IMR-90 (cell line): ENCODE data around the gene AWAT2.
A peak's percentile ranks its signal among the peaks of the same experiment; 100 is the strongest.

Experiments
- POLR2A ChIP-seq: IDR thresholded peaks from 2 replicates; pipeline ENCODE4 v1.6.1; 2012; ENCODE audit warnings: mild to moderate bottlenecking, low read depth, low read length
- RCOR1 ChIP-seq: IDR thresholded peaks from 2 replicates; pipeline ENCODE4 v1.6.1; 2012; ENCODE audit warnings: mild to moderate bottlenecking, low read length, improper control_type of control experiment; ENCODE audit not compliant: insufficient replicate concordance
- TF ChIP-seq, protein P1 (sequence below): fragments of 150-350 bp; IDR thresholded peaks from 2 replicates; pipeline ENCODE4 v1.6.1; 2017; ENCODE audit warnings: mild to moderate bottlenecking, antibody characterized with exemption, low read length, low read depth
- TF ChIP-seq, protein P2 (sequence below): conservative IDR thresholded peaks from 2 replicates; pipeline ENCODE4 v1.5.1; 2012; ENCODE audit warnings: mild to moderate bottlenecking, low read depth, low read length, improper control_type of control experiment

DNA sequence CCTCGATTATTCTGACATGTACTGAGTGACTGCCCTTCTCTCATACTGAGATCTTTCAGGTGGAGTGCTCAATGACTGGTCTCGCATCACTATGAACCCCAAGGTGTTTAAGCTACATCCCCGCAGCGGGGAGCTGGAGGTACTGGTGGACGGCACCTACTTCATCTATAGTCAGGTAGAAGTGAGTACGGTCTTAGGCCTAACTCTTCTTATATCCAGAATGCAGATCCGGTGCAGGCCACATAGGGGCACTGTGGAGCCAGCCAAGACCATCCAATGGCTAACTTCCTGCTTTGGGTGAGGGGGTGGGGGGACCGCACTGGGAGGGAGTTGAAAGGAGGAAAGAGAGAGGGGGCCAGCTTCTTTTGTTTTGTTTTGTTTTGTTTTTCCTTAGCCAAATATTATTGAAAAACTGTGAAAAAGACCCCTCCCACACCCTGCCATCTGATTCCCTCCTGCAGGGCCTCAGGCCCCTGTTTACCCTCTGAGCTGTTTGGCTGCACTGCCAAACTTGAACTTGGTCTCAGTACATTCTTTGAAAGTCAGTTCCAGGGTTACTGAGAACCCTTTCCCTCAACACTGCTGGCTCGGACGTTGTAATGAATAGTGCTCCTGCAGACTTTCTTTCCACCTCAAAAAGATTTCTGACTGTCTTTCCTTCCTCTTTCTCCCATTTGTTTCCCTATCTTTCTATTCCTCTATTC is 16.2 kb downstream of the AWAT2 start:
- TF ChIP-seq RCOR1 = no peak
- TF ChIP-seq, protein P1, sequence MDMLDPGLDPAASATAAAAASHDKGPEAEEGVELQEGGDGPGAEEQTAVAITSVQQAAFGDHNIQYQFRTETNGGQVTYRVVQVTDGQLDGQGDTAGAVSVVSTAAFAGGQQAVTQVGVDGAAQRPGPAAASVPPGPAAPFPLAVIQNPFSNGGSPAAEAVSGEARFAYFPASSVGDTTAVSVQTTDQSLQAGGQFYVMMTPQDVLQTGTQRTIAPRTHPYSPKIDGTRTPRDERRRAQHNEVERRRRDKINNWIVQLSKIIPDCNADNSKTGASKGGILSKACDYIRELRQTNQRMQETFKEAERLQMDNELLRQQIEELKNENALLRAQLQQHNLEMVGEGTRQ = no peak
- TF ChIP-seq, protein P2, sequence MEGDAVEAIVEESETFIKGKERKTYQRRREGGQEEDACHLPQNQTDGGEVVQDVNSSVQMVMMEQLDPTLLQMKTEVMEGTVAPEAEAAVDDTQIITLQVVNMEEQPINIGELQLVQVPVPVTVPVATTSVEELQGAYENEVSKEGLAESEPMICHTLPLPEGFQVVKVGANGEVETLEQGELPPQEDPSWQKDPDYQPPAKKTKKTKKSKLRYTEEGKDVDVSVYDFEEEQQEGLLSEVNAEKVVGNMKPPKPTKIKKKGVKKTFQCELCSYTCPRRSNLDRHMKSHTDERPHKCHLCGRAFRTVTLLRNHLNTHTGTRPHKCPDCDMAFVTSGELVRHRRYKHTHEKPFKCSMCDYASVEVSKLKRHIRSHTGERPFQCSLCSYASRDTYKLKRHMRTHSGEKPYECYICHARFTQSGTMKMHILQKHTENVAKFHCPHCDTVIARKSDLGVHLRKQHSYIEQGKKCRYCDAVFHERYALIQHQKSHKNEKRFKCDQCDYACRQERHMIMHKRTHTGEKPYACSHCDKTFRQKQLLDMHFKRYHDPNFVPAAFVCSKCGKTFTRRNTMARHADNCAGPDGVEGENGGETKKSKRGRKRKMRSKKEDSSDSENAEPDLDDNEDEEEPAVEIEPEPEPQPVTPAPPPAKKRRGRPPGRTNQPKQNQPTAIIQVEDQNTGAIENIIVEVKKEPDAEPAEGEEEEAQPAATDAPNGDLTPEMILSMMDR = peak; percentile 58
- TF ChIP-seq POLR2A = no peak
